WERI-Rb-1 (cell line): ENCODE measurements around the gene ADAP1.

ENCODE experiments used
- DNase-seq: peaks from one replicate; pipeline ENCODE4 v3.0.0-alpha.2; 2020
- H3K27ac ChIP-seq: fragments of 250-450 bp; sonication (Bioruptor Pico); 2 replicates; pipeline ENCODE4 v1.5.1; 2020; ENCODE audit warnings: mild to moderate bottlenecking, moderate library complexity
- H3K27me3 ChIP-seq: fragments of 250-450 bp; sonication (Bioruptor Pico); 2 replicates; pipeline ENCODE4 v1.5.1; 2021; ENCODE audit warnings: mild to moderate bottlenecking, low read depth, moderate library complexity; ENCODE audit not compliant: insufficient read depth, severe bottlenecking
- H3K36me3 ChIP-seq: fragments of 250-450 bp; sonication (Bioruptor Pico); 2 replicates; pipeline ENCODE4 v1.5.1; 2020; ENCODE audit warnings: mild to moderate bottlenecking, moderate library complexity
- H3K4me3 ChIP-seq: 2 replicates; pipeline ENCODE4 v1.5.1; 2011; ENCODE audit warnings: low read depth, mild to moderate bottlenecking, control low read depth, low read length
- H3K9me3 ChIP-seq: fragments of 250-450 bp; sonication (Bioruptor Pico); 2 replicates; pipeline ENCODE4 v1.5.1; 2021; ENCODE audit warnings: mild to moderate bottlenecking, moderate library complexity; ENCODE audit not compliant: severe bottlenecking
- TF ChIP-seq, protein P1 (sequence below): IDR thresholded peaks from 2 replicates; pipeline ENCODE4 v1.5.1; 2011; ENCODE audit warnings: low read depth, mild to moderate bottlenecking, control low read depth, inconsistent platforms, low read length

The ADAP1 gene

DNA sequence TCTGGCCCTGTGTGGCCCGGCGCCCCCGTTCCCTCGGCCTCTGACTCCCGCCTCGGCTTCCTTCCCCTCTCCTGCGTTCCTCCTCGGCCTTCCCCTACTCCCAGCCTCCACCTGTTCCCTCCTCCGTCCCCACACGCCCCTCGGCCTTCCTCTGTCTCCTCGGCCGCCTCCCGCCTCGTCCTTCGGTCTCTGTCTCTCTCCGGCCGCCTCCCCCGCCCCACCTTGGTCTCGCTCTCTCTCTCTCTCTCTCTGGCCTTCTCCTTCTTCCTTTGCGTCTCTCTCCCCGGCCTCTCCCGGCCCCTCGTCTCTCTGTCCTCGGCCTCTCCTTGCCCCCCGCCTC lies 77.5 kb downstream of the ADAP1 start:
- H3K27me3 ChIP-seq = no peaks in the 10 kb centered on the region
- peaks cover 3% of the 10 kb centered on the region for H3K9me3 ChIP-seq
- H3K36me3 ChIP-seq = peaks cover 51% of the 10 kb centered on the region
- H3K27ac ChIP-seq = peak overlapping the region; percentile 91
- H3K4me3 ChIP-seq = peak overlapping the region; percentile 92
- peak; percentile 37 for DNase-seq
- TF ChIP-seq, protein P1, sequence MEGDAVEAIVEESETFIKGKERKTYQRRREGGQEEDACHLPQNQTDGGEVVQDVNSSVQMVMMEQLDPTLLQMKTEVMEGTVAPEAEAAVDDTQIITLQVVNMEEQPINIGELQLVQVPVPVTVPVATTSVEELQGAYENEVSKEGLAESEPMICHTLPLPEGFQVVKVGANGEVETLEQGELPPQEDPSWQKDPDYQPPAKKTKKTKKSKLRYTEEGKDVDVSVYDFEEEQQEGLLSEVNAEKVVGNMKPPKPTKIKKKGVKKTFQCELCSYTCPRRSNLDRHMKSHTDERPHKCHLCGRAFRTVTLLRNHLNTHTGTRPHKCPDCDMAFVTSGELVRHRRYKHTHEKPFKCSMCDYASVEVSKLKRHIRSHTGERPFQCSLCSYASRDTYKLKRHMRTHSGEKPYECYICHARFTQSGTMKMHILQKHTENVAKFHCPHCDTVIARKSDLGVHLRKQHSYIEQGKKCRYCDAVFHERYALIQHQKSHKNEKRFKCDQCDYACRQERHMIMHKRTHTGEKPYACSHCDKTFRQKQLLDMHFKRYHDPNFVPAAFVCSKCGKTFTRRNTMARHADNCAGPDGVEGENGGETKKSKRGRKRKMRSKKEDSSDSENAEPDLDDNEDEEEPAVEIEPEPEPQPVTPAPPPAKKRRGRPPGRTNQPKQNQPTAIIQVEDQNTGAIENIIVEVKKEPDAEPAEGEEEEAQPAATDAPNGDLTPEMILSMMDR = no peak

DNA sequence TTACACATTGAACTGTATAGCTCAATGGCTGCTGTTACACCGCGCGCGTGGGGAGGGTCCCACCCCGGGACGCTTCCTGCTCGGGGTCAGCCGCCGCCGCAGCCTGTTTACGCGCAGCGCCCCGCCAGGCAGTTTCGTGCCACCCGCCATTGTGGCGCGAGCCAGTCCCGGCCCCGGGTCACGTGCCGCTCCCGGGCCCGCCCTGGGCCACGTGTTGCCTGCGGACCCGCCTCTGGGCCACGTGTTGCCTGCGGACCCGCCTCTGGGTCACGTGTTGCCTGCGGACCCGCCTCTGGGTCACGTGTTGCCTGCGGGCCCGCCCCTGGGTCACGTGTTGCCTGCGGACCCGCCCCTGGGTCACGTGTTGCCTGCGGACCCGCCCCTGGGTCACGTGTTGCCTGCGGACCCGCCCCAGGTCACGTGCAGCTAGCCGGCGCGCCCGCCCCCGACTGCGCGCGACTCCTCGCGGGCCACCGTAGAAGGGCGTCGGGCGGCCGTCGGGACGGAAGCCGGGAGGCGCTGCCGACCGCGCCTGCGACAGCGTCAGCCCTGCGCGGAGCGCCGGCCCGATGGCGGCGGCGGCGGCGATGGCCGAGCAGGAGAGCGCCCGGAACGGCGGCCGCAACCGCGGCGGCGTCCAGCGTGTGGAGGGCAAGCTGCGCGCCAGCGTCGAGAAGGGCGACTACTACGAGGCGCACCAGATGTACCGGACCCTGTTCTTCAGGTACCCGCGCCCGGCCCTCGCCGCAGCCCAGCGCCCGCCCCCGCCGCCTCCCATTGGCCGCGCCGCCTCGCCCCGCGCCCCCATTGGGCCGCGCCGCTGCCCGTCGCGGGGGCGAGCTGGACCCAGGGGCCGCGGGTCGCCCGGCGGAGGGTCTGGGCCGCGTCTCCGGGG lies 78.2 kb downstream of the ADAP1 start, which contains the start of gene GET4:
Gene GET4 (plus strand): TSS at position 478 of the 895 bp plus-strand sequence. CDS start 92 bp downstream, at position 570.
- Histone ChIP-seq H3K9me3 (peaks cover 3% of the 10 kb centered on the region), H3K4me3 (peak within 1 kb of the TSS; percentile 92), H3K27ac (peak within 1 kb of the TSS; percentile 91), H3K27me3 (no peaks in the 10 kb centered on the region), H3K36me3 (peaks cover 51% of the 10 kb centered on the region)
- TF ChIP-seq, protein P1 = no peak
- peak; percentile 94 for DNase-seq

DNA sequence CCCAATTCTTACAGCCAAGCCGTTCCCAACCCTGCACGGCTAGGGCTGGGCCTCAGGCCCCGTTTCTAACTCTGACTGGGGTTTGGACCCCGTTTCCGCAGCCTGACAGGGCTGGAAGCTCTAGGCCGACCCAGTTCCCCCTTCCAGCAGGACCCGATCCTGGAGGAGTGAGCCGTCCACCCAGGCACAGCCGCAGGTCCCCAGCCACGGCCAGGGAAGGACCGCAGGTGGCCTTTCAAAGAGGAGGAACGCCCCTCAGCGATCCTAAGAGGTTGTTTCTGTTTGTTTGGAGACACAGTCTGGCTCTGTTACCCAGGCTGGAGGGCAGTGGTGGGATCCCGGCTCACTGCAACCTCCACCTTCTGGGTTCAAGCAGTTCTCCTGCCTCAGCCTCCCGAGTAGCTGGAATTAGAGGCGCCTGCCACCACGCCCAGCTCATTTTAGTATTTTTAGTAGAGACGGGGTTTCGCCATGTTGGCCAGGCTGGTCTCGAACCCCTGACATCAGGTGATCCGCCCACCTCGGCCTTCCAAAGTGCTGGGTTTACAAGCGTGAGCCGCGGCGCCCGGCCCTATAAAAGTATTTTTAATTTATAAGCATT lies 78.9 kb downstream of the ADAP1 start:
- no peaks in the 10 kb centered on the region for H3K27me3 ChIP-seq
- H3K27ac ChIP-seq = peak overlapping the region; percentile 49; the same call in 1 of the 2 replicates
- peaks cover 3% of the 10 kb centered on the region for H3K9me3 ChIP-seq
- H3K4me3 ChIP-seq = no peak overlapping the region
- no peak for DNase-seq
- H3K36me3 ChIP-seq = peaks cover 48% of the 10 kb centered on the region
- TF ChIP-seq, protein P1 = no peak

DNA sequence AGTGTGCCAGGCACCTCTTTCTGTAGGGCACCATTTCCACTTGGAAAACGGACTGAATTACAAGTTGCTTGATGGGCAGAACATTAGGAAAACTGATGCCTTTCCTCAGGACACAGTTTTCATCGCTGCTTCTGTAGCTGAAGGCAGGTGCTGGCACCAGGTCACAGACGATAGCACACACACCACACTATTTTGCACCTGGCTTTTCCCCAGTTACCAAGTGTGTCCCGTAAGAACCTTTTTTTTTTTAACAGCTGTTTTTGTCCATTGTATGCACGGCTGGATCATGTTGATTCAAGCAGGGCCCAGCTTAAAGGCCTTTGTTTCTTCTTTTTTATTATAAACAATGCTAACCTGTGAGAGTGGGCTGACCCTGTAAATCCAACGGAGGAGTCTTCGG lies 79.4 kb downstream of the ADAP1 start:
- TF ChIP-seq, protein P1 = no peak
- H3K36me3 ChIP-seq = peaks cover 48% of the 10 kb centered on the region
- H3K27ac ChIP-seq = no peak overlapping the region
- no peaks in the 10 kb centered on the region for H3K27me3 ChIP-seq
- no peak for DNase-seq
- peaks cover 3% of the 10 kb centered on the region for H3K9me3 ChIP-seq
- H3K4me3 ChIP-seq = no peak overlapping the region

DNA sequence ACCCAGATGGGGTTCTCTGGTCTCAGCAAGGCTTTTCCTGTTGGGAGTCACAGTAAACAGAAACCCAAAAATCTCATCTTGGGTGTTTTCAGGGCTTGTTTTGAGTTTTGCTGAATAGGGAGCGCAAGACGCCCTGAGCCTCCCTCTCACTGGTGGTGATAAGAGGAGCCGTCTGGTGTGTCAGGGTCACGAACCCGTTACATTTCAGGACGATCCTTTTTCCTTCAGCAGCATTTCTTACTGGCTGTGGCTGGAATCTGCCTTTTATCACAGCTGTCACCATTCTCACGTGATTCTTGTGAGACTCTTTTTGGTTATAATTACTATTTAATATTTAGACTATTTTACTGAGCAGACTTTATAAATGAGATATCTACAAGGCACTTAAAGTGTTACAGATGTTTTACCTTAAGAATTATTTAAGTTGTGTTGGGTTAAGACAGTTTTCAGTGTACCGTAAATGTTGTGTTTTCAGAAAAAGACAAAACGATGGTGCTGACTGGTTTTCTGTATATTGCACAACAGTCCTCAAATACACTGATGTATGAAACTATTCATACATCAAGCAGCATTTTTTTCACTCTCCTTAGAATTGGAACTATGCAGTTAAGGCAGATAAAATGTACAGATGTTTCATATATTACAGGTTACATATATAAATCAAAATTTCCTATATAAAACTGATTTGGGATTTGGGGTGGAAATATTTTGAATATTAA lies 80.3 kb downstream of the ADAP1 start:
- Histone ChIP-seq H3K36me3 (peaks cover 45% of the 10 kb centered on the region), H3K27ac (peak overlapping the region; percentile 43)
- no peak for DNase-seq

More for the DNA sequence above, 80.3 kb downstream of the ADAP1 start:
- Histone ChIP-seq H3K4me3 (no peak overlapping the region), H3K9me3 (peaks cover 3% of the 10 kb centered on the region), H3K27me3 (no peaks in the 10 kb centered on the region)
- TF ChIP-seq, protein P1 = no peak
